SU-DHL-6 (cell line): ENCODE results near the gene SLC9A7.

Experiments
- H2AFZ ChIP-seq: fragments of 200-600 bp; sonication (generic); 2 replicates; pipeline ENCODE4 v1.6.1; 2014; ENCODE audit warnings: low read depth, mild to moderate bottlenecking, moderate library complexity, mixed read lengths, antibody characterized with exemption, low read length; ENCODE audit not compliant: severe bottlenecking
- H3F3A ChIP-seq: fragments of 200-600 bp; shearing (Covaris generic); 2 replicates; pipeline ENCODE4 v1.6.0; 2016; ENCODE audit warnings: antibody characterized with exemption, mild to moderate bottlenecking; ENCODE audit not compliant: insufficient read depth
- H3K27ac ChIP-seq: fragments of 200-600 bp; sonication (generic); 2 replicates; pipeline ENCODE4 v1.5.1; 2016; ENCODE audit warnings: low read depth, mild to moderate bottlenecking, low read length, moderate library complexity, mixed read lengths
- H3K27me3 ChIP-seq: fragments of 200-600 bp; sonication (generic), shearing (Covaris generic); 2 replicates; pipeline ENCODE4 v1.6.0; 2014; ENCODE audit warnings: mild to moderate bottlenecking, low read length
- H3K36me3 ChIP-seq: fragments of 200-600 bp; sonication (generic); 2 replicates; pipeline ENCODE4 v1.6.1; 2014; ENCODE audit warnings: mild to moderate bottlenecking, low read length, mixed read lengths
- H3K4me2 ChIP-seq: fragments of 300-600, 200-600 bp; shearing (Covaris generic), sonication (generic); 2 replicates; pipeline ENCODE4 v1.6.0; 2014; ENCODE audit warnings: low read length, low read depth, mild to moderate bottlenecking; ENCODE audit not compliant: poor library complexity, severe bottlenecking
- H3K4me3 ChIP-seq: fragments of 200-600 bp; sonication (generic); 2 replicates; pipeline ENCODE4 v1.5.1; 2014; ENCODE audit warnings: antibody characterized with exemption, low read length, mild to moderate bottlenecking, mixed read lengths; ENCODE audit not compliant: insufficient read depth, poor library complexity, severe bottlenecking
- H3K79me2 ChIP-seq: fragments of 200-600 bp; sonication (generic); 2 replicates; pipeline ENCODE4 v1.6.1; 2014; ENCODE audit warnings: mild to moderate bottlenecking, low read length, moderate library complexity; ENCODE audit not compliant: insufficient read depth
- H3K9ac ChIP-seq: fragments of 200-600 bp; sonication (generic); 2 replicates; pipeline ENCODE4 v1.7.0; 2014; ENCODE audit warnings: mild to moderate bottlenecking, low read length
- H3K9me2 ChIP-seq: fragments of 200-600 bp; sonication (generic); replicated peaks from 2 replicates; pipeline ENCODE4 v1.6.1; 2014; ENCODE audit warnings: low read length; ENCODE audit not compliant: insufficient read depth
- H3K9me3 ChIP-seq: fragments of 200-600 bp; sonication (generic); 2 replicates; pipeline ENCODE4 v1.6.1; 2014; ENCODE audit warnings: low read length, mixed read lengths; ENCODE audit not compliant: insufficient read depth
- H4K20me1 ChIP-seq: fragments of 200-600 bp; sonication (generic); 2 replicates; pipeline ENCODE4 v1.6.1; 2014; ENCODE audit warnings: low read depth, mild to moderate bottlenecking, antibody characterized with exemption, low read length, moderate library complexity, mixed read lengths
- EZH2phosphoT487 ChIP-seq: fragments of 200-600 bp; sonication (generic), shearing (Covaris generic); conservative IDR thresholded peaks from 2 replicates; pipeline ENCODE4 v1.6.1; 2018; ENCODE audit warnings: mild to moderate bottlenecking, antibody characterized with exemption, low read length, moderate library complexity, mixed read lengths
- TF ChIP-seq, protein P1 (sequence below): fragments of 200-600 bp; sonication (generic); IDR thresholded peaks from one replicate; pipeline ENCODE4 v1.5.1; 2017; ENCODE audit warnings: antibody characterized with exemption, mild to moderate bottlenecking, low read length, moderate library complexity; ENCODE audit not compliant: insufficient read depth, poor library complexity, severe bottlenecking

SLC9A7 gene

GRCh38 chrX:46610070-46610658 lies 148.8 kb downstream of the SLC9A7 start:
- Histone ChIP-seq H3K9ac (no peak overlapping the region), H3K36me3 (no peaks in the 10 kb centered on the region), H3F3A (no peaks in the 10 kb centered on the region), H3K4me3 (no peak overlapping the region), H3K4me2 (no peak overlapping the region), H2AFZ (no peak overlapping the region), H3K27ac (no peak overlapping the region), H3K27me3 (no peaks in the 10 kb centered on the region), H3K79me2 (no peaks in the 10 kb centered on the region), H3K9me2 (no peaks in the 10 kb centered on the region), H3K9me3 (no peaks in the 10 kb centered on the region), H4K20me1 (no peaks in the 10 kb centered on the region)
- TF ChIP-seq, protein P1, sequence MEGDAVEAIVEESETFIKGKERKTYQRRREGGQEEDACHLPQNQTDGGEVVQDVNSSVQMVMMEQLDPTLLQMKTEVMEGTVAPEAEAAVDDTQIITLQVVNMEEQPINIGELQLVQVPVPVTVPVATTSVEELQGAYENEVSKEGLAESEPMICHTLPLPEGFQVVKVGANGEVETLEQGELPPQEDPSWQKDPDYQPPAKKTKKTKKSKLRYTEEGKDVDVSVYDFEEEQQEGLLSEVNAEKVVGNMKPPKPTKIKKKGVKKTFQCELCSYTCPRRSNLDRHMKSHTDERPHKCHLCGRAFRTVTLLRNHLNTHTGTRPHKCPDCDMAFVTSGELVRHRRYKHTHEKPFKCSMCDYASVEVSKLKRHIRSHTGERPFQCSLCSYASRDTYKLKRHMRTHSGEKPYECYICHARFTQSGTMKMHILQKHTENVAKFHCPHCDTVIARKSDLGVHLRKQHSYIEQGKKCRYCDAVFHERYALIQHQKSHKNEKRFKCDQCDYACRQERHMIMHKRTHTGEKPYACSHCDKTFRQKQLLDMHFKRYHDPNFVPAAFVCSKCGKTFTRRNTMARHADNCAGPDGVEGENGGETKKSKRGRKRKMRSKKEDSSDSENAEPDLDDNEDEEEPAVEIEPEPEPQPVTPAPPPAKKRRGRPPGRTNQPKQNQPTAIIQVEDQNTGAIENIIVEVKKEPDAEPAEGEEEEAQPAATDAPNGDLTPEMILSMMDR: no peak
- TF ChIP-seq EZH2phosphoT487: no peak

DNA sequence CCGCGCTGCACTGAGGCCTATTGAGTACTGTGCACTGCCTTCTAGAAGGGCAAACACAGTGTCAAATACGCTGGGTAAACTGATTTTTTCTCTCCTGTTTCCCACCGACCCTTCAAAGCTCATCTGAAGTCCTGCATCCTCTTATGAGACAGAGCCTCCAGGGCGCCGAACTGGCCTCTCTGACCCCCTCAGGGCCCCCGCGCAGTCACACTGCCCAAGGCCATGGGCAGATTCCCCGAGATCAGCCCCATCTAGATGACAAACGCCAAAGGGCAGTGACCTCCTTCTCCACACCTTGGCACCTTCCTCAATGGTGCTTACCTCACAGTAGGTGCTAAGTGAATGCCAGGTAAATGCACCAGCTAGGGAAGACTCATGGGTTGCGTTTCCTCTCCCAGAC lies 151.0 kb downstream of the SLC9A7 start:
- Histone ChIP-seq H3K36me3 (0 out of 2 replicates have a peak, but pooled peaks cover 2% of the 10 kb centered on the region), H3K9me2 (no peaks in the 10 kb centered on the region), H3F3A (no peaks in the 10 kb centered on the region), H3K9me3 (no peaks in the 10 kb centered on the region), H3K79me2 (no peaks in the 10 kb centered on the region), H3K4me2 (no peak overlapping the region), H3K27ac (no peak overlapping the region), H3K27me3 (no peaks in the 10 kb centered on the region), H3K9ac (no peak overlapping the region), H3K4me3 (no peak overlapping the region), H4K20me1 (no peaks in the 10 kb centered on the region), H2AFZ (no peak overlapping the region)
- TF ChIP-seq, protein P1: no peak
- TF ChIP-seq EZH2phosphoT487: no peak

DNA sequence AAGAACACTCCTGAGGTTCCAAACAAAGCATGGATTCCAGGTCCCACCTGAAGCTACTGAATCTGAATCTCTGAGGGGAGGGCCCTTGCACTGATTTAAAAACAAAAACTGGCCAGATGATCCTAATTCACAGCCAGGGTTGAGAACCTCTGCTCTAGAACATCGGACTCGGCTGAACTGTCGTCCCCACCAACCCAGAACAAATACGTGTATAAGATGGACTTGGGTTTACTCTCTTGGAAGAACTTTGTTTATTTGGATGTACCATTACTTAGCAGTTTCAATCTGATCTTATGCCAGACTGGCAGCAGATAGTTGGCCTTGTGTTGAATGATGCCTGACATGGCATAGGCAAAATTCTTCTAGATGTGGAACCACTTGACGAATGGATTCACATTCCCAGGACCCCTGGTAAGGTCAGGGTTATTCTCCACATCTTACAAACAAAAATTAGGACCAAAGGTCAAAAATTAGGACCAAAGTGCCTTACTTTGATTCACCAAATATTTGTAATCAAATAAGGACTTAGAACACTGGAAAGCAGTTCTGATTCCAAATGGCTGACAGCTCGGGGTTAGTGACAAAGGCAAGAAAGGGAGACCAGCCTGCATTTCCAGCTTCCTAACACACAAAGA lies 156.3 kb downstream of the SLC9A7 start:
- Histone ChIP-seq H3K9me2 (no peaks in the 10 kb centered on the region), H3K27ac (no peak overlapping the region), H3K79me2 (no peaks in the 10 kb centered on the region), H3K36me3 (0 out of 2 replicates have a peak, but pooled peaks cover 2% of the 10 kb centered on the region), H3K4me3 (no peak overlapping the region), H3K9ac (no peak overlapping the region), H3K27me3 (no peaks in the 10 kb centered on the region), H3K9me3 (no peaks in the 10 kb centered on the region), H4K20me1 (no peaks in the 10 kb centered on the region), H3F3A (no peaks in the 10 kb centered on the region; the same call in 1 of the 2 replicates), H3K4me2 (no peak overlapping the region), H2AFZ (no peak overlapping the region)
- no peak for TF ChIP-seq EZH2phosphoT487
- TF ChIP-seq, protein P1: no peak
